Endometrium (tissue), 2 donors: ENCODE results near the gene RGS12.

Source experiments
- FAIRE-seq: peaks from 2 replicates; lab custom pipeline; 2012; peaks lifted over from hg19 to GRCh38; lab: Jason Lieb, UNC
- donor health status: control.
- donor health status: control.

The RGS12 gene

GRCh38 chr4:3310301-3311094, 17.7 kb downstream of the RGS12 start:
- FAIRE-seq = no peak

GRCh38 chr4:3311095-3311372, 18.2 kb downstream of the RGS12 start:
- no peak for FAIRE-seq

GRCh38 chr4:3311489-3312171, 18.8 kb downstream of the RGS12 start:
- no peak for FAIRE-seq

GRCh38 chr4:3312362-3312761, 19.5 kb downstream of the RGS12 start:
- FAIRE-seq = no peak

GRCh38 chr4:3313139-3313538, 20.3 kb downstream of the RGS12 start:
- FAIRE-seq = no peak

- FAIRE-seq = peak; percentile 82
Measured at GRCh38 chr4:3313556-3314228, 20.9 kb downstream of the RGS12 start.

- FAIRE-seq = no peak
Measured at GRCh38 chr4:3314706-3315260, 22.0 kb downstream of the RGS12 start.

- no peak for FAIRE-seq
Measured at GRCh38 chr4:3315566-3315965, 22.7 kb downstream of the RGS12 start.

GRCh38 chr4:3316146-3316545, 23.3 kb downstream of the RGS12 start:
- no peak for FAIRE-seq

GRCh38 chr4:3317011-3317655, 24.3 kb downstream of the RGS12 start:
- no peak for FAIRE-seq

- FAIRE-seq = no peak
Measured at GRCh38 chr4:3317656-3318211, 24.9 kb downstream of the RGS12 start.

GRCh38 chr4:3318561-3319021, 25.8 kb downstream of the RGS12 start:
- no peak for FAIRE-seq

GRCh38 chr4:3320361-3321023, 27.7 kb downstream of the RGS12 start:
- FAIRE-seq = no peak

GRCh38 chr4:3321295-3321889, 28.6 kb downstream of the RGS12 start:
- no peak for FAIRE-seq

- FAIRE-seq = no peak
Measured at GRCh38 chr4:3322059-3322550, 29.3 kb downstream of the RGS12 start.

GRCh38 chr4:3323071-3323481, 30.3 kb downstream of the RGS12 start:
- FAIRE-seq = no peak

- FAIRE-seq = no peak
Measured at GRCh38 chr4:3324093-3324815, 31.4 kb downstream of the RGS12 start.

- no peak for FAIRE-seq
Measured at GRCh38 chr4:3328814-3329663, 36.2 kb downstream of the RGS12 start.

- FAIRE-seq = no peak
Measured at GRCh38 chr4:3329887-3330286, 37.1 kb downstream of the RGS12 start.
